Measurements from ENCODE around the gene AQP3. TPM values are rescaled to one million over a fixed set of nuclear protein-coding genes. Genes with fewer than 3 reads are reported as not detected.
"Not testable (repeated sequence)": the region's sequence is repeated elsewhere in the genome, so short reads cannot be mapped to it uniquely, and the experiment has no call there.

Gene AQP3
- total RNA-seq, 1 experiment from 2014 or later: 1.6 TPM

DNA sequence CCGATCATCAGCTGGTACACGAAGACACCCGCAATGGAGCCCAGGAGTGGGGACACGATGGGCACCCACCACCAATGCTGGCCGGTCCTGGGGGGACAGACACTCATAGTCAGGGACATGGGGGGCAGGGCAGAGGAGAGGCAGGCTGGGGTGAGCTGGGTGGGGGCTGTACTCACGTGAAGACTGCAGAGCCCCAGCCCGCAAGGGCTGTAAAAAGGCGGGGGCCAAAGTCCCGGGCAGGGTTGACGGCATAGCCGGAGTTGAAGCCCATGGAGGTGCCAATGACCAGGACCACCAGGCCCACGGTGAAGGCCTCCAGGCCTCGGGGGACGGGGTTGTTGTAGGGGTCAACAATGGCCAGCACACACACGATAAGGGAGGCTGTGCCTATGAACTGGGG lies 5.3 kb downstream of the AQP3 start:
- DNase-seq (ENCODE audit: low read depth): no peak

DNA sequence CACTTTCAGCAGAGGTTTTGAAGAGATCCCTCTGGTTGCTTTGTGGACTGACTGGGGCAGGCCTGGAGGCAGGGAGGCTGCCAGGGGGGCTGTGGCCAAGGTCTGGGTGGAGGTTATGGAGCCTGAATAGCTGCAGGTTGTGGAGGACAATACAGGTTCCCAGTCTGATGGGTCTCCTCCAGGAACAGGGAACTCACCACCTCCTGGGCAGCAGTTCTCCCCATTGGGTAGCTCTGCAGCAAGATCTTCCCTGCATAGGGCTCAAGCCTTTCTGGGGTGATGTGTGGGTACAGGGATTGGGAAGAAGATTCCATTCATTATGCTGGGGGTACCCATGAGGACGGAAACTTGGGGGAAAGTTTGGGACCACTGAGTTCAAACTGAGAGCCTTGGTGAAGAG lies 6.8 kb downstream of the AQP3 start:
- DNase-seq (ENCODE audit: low read depth): no peak

DNA sequence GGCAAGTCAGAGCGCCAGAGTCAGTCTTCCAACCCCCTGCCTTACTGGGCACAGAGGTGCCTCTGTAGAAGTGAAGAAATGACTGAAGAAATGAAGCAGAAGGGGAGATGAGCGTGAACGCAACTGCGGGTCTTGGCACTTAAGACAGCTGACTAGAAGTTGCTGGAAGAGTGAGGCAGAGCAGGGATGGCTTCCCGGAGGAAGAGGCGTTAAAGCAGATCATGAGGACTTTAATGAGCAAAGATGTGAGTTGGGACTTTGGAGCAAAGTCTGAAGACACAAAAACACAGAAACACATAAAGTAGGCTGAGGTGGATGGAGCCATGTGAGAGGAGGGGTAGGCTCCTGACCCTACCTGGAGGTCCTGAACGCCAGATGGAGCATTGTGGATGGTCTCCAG lies 7.2 kb downstream of the AQP3 start:
- DNase-seq (ENCODE audit: low read depth): no peak

GRCh38 chr9:33439731-33440130 lies 7.7 kb downstream of the AQP3 start:
- no peak for DNase-seq (ENCODE audit: low read depth)

DNA sequence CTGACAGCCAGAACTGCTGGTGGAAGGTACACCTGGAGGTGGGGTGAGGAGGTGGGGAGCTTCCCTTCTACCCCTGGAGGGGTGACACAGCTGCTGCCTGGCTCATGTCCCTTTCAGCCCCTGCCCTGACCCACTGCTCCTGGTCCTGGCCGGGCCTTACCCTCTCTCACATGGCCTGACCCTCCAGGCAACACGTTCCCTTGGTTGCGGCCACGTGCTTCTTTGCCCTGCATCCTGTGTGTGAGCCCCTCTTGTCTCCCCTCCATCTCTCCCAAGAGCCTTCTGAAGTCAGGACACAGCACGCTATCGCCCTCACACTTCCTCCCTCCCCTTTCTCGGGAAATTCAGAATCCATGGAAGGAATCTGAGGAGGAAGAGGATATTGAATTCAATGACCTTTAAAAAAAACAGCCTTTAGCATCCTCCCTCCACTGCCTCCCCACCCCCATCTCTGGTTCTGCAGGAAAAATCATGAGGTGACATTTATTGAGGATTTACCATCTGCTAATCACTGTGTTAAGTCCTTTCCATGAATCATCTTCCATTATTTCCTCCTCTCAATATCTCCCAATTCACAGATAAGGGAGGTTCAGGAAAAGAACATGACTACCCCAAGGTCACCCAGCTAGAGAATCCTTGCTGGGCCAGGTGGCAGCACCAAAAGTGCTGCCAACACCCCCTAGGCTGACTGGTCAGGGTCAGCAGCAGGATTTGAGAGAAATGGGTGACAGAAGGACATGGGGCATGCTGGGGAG lies 8.3 kb downstream of the AQP3 start:
- DNase-seq (ENCODE audit: low read depth): no peak

DNA sequence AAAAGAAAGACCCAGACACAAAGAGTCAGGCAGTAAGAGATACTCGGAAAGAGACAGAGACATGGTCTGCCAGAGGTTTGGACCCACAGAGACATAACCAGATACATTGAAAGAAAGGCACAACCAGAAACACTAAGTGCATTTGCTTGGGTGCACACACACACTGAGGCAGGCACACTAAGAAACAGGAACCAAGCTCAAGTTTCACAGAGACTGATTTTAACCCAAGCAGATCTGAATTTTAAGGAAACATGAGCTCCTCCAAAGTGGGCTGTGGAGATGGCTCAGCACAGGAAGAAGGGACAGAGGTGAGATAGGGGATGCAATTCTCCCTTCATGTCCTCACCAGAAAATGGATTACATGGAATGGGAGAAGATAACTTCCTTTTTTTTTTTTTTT lies 9.5 kb downstream of the AQP3 start:
- no peak for DNase-seq (ENCODE audit: low read depth)

DNA sequence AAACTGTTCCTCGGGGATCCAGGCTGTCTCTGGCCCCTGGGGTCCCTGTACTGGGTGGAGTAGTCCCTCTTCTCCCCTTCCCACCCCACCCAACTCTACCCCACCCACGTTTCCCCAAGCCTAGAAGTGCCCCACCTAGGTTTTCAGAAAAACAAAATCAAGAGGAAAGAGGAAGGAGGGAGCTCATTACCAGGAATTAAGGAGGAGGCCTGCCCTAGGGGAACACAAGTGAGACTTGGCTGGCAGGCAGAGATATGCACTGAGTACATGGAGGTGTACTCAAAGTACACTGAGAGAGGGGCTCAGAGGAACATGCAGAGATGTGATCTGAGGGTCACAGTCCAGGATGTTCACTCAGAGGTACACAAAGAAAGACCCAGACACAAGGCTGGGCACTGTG lies 10.2 kb downstream of the AQP3 start:
- DNase-seq (ENCODE audit: low read depth): no peak

DNA sequence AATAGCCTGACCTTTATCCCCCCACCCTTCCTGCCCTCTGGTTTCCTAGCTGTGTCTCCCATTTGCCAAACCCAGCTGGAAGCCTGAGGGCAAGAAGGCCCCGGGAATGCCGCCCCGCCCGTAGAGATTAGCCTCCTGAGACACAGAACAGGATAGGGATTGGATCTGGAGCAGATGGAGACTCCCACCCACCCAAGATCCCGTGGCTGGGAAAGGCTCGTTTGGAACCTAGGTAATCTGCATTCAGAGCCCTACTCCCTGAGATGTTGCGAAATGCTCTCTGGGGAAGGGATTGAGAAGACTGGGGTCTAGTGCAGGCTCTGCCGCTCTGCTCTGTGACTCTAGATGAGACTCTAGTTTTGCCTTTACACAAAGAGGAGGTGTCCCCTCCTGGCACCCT lies 10.9 kb downstream of the AQP3 start:
- DNase-seq (ENCODE audit: low read depth): no peak

DNA sequence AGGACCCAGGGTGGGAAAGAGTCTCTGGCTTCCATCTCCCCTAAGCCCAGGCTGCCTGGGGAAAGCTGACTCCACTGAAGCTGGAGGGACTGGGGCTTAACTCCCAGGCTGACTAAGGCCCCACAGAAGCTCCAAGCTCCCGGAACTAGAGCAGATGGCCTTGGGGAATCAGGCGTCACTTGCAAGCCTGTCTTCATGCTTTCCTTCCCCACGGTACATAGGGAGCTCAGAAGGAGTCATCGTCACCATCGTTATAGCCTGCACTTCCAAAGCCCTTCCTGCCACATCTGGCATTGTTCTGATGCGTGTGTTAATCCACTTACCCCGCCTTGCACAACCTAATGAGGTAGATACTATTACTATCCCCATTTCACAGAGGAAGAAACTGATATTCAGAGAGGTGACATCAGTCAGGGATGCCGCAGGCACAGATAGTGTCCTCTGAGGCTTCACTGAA lies 11.5 kb downstream of the AQP3 start:
- DNase-seq (ENCODE audit: low read depth): peak; percentile 42

- no peak for DNase-seq (ENCODE audit: low read depth)
Observed at GRCh38 chr9:33434317-33435105, 12.9 kb downstream of the AQP3 start.

DNA sequence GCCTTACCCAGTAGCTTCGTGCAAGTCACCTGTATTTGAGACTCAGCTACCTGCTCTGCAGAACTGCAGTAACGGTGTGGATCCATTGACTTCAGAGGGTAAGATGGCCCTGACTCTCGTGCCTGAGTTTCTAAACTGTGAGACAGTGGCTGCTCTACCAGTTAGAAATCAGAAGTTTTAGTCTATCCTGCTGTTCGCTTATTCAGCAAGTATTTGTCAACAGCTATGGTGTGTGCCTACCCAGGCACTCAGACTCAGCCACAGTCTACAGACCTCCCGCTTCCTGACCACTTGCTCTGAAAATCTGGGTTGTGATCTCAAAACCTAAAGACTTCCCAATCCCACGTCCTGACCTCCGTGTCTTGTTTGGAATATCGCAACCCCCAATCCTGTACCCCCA lies 13.5 kb downstream of the AQP3 start:
- no peak for DNase-seq (ENCODE audit: low read depth)

DNA sequence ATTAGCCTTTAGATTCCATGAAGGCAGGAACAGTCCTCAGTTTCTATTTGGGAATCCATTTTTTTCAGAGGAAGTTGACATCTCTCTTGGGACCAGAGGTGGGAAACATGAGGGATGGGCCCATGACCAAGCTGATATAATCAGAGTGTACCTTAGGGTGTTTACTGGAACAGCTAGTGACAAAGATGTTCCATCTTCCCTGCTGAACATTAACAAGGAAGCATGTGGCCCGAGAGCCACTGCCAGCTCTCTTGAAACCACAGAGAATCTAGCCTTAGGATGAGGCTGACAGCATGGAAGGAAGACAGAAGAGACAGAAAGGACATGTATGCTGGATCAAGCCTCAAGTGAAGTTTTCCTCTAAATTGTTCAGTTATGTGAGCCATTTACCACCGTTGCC lies 16.0 kb downstream of the AQP3 start:
- no peak for DNase-seq (ENCODE audit: low read depth)

GRCh38 chr9:33430942-33431341 lies 16.5 kb downstream of the AQP3 start:
- DNase-seq (ENCODE audit: low read depth): peak; percentile 45

- no peak for DNase-seq (ENCODE audit: low read depth)
Observed at GRCh38 chr9:33429256-33429985, 18.0 kb downstream of the AQP3 start.

DNA sequence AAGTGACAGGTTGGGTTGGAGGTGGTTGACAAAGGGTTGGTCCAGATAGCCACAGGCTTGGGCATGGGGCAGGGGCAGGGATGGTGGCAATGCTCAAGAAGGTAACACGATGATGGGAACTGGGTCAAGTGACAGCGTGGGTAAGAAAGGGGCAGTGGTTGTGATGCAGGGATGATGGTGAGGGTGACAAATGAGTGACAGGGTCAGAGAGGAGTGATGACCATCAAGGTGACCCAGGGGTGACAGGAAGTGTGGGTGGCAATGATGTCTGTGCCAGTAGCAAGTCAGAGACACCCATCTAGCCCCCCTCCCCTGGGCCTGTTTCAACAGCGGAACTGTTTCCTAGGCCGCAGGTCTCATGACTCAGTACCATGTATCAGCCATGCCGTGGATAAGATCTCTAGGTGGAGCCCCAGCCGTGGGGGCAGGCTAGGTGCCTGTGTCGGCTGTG lies 20.5 kb downstream of the AQP3 start:
- no peak for DNase-seq (ENCODE audit: low read depth)

DNA sequence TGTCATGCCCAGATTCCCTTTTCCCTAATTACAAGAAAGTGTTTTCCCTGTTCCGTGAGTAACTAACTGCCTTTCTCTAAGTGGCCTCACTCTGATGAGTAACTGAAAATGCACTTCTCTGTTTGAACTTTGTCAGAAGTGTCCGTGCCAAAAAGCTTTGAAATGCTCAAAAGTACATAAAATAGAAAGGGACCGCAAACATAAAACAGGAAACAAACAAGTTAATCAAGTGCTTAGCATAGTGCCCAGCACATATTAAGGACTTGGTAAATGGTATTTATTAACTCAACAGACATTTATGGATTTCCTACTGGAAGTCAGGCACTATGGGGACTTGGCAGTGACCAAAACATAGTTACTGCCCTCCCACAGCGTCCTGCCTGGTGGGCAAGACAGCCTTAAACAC lies 22.3 kb downstream of the AQP3 start:
- DNase-seq (ENCODE audit: low read depth): no peak

GRCh38 chr9:33424492-33424891 lies 22.9 kb downstream of the AQP3 start:
- not testable (repeated sequence) for DNase-seq (ENCODE audit: low read depth)

DNA sequence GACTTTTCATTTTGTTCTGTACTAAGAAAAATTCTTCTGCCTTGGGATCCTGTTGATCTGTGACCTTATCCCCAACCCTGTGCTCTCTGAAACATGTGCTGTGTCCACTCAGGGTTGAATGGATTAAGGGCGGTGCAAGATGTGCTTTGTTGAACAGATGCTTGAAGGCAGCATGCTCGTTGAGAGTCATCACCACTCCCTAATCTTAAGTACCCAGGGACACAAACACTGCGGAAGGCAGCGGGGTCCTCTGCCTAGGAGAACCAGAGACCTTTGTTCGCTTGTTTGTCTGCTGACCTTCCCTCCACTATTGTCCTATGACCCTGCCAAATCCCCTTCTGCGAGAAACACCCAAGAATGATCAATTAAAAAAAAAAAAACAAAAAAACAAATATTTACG lies 23.4 kb downstream of the AQP3 start:
- DNase-seq (ENCODE audit: low read depth): not testable (repeated sequence)

- DNase-seq (ENCODE audit: low read depth): no peak
Observed at GRCh38 chr9:33419708-33420303, 27.6 kb downstream of the AQP3 start.

DNA sequence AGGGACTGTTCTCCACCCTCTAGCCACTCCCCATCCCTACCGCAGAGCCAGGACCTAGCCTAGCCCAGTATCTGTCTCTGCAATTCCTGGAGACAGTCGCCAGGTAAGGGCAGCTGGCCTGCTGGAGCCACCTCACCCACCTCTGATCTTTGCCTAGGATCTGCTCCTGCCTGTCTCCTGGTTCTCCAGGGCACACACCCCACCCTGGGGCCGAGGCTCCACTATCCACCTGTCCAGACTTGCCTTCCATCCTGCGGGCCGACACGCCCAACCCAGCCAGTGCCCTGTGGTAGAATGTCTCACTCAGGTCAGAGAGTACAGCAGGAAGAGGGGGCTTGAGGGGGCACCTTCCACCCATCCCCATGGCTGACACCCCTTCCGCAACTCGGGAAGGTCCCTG lies 29.3 kb downstream of the AQP3 start:
- DNase-seq (ENCODE audit: low read depth): no peak

- no peak for DNase-seq (ENCODE audit: low read depth)
Observed at GRCh38 chr9:33416996-33417395, 30.4 kb downstream of the AQP3 start.

DNA sequence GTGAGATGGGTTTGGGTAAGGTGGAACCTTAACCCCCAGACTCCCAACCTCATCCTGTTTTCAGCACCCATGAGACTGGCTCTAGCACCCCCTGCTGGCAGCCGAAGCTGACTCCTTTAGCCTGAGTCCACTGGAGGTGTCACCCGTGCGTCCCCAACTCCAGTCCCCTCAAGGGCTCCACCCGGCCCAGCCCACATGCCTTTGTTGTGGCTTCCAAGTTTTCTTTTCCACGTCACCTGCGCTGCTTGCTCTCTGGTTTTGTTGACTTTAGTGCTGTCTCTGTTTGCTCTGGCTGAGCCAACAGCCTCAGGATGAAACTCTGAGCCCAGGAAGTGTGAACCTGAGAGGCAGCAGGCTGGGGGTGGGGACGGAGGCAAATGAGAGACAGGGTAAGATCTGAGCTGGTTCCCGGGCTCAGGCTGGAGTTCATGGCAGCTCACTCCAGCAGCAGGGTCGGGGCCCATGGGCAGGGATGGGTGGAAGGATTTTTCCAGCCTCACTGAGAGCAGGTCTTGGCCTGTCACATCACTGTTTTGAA lies 31.8 kb downstream of the AQP3 start:
- peak; percentile 30 for DNase-seq (ENCODE audit: low read depth)
